Dedifferentiated amniotic fluid mesenchymal stem cell (primary cell): ENCODE measurements around the gene GPR35.
"Not testable (repeated sequence)": the region's sequence is repeated elsewhere in the genome, so short reads cannot be mapped to it uniquely, and the experiment has no call there.

ENCODE experiments used
- DNase-seq: peaks from one replicate; pipeline ENCODE4 v3.0.0-alpha.2; 2016; ENCODE audit errors: extremely low spot score

The GPR35 gene

GRCh38 chr2:240655931-240656886, 30.9 kb downstream of the GPR35 start:
- DNase-seq: no peak

- not testable (repeated sequence) for DNase-seq
Observed at GRCh38 chr2:240659883-240660282, 34.6 kb downstream of the GPR35 start.

GRCh38 chr2:240662681-240663080, 37.4 kb downstream of the GPR35 start:
- DNase-seq: no peak

DNA sequence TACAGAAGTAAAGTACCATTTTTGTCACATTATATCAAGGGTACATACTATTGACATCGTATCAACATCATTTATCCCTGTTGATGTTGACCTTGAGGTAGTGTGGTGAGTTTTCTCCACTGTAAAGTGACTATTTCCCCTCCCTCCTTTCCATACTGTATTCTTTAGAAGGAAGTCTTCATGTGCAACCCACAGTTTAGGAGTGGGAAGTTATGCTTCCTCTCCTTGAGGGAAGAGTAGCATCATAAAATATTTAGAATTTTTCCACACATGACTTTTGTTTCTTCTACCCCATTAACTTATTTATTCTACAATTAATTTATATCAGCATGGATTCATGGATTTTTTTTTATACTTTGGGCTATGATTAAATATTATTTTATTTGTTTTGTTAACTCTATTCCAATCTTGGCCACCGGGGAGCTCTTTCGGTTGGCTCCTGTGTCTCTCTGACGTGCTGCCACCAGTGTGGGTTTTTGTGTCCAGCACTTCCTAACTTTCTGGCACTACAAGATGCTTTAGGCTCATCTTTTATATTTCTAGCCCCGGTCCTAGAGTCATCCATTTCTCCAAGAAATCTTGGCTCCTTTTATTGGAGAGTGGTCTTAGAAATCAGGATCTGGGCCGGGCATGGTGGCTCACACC, 38.4 kb downstream of the GPR35 start:
- DNase-seq: no peak

DNA sequence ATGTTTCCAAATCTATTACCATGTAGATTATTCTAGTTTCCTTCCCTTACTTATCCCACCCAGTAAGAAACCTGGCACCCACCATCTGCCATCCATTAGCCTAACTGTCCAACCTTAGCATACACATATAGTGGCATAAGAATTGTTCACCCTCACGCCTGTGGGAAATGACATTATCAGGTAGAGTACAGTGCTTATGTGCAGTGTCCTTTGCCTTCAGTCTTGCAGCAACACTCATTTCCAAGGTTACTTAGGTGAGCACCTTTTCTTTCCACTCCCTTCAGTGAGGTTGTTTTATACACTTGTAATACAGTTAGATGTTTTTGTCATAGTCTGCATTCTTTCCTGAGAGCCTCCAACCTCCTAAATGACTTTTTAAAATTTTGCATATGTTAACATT, 39.3 kb downstream of the GPR35 start:
- no peak for DNase-seq

DNA sequence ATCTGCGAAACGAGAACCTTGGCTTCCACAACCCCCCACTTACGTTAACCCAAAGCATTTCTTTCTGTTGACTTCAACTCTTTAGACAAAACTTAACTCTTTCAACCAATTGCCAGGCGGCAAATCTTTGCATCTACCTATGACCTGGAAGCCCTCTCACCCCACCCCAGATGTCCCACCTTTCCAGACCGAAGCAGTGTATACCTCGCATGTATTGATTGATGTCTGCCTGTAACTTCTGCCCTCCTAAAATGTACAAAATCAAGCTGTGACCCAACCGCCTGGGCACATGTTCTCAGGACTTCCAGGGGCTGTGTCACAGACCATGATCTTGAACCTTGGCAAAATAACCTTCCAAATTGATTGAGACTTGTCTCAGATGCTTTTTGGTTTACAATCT, 45.1 kb downstream of the GPR35 start:
- no peak for DNase-seq

DNA sequence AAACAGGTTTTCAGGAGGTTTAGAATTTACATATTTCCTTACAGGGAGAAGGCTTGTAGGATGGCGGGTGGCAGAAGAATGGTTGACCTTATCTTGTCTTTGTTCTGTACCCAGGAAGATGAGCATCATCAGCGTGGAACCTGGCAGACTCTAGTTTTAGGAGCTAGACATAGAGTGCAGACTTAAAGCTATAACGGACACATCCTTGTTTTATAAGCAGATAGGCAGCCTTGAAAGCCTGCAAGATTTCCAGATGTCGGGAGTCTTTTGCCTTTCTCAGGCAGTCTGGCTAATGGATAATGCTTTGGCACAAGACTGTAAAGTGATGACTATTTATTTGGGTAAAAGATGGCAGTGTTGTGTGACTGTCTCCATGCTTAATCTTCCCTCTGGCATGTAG, 45.7 kb downstream of the GPR35 start:
- DNase-seq: no peak

DNA sequence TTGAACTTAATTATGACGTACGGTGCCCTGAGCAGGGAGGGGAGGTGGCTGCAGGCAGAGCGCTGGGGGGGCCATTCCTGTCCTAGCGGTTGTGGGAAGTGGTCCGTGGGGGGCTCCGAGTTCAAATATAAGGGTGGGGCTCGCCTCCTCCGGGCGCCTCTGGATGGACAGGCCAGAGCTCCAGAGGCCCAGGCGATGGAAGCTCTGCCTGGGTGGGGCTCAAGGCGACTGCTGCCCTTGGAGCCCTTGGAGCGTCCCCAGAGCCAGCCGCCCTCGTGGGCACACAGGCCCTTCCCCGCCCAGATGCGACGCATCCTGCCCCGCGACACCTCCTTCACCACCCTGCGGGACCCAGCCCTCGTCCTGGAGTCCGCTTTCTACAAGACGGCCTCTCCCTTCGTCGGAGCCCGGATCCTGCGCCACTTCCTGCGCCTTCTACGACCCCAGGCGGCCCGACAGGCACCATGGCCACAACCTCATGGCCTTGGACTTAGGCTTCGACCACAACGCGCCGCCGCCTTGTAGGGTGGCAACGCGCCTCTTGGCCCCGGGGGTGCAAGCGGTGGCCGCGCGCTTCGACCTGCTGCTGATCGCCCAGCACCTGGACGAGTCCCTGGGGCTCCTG, 46.9 kb downstream of the GPR35 start:
- DNase-seq: no peak

GRCh38 chr2:240672701-240673190, 47.5 kb downstream of the GPR35 start:
- DNase-seq: no peak

- not testable (repeated sequence) for DNase-seq
Observed at GRCh38 chr2:240674461-240675184, 49.3 kb downstream of the GPR35 start.

GRCh38 chr2:240675345-240675744, 50.1 kb downstream of the GPR35 start:
- DNase-seq: not testable (repeated sequence)

- DNase-seq: not testable (repeated sequence)
Observed at GRCh38 chr2:240678043-240678442, 52.8 kb downstream of the GPR35 start.

DNA sequence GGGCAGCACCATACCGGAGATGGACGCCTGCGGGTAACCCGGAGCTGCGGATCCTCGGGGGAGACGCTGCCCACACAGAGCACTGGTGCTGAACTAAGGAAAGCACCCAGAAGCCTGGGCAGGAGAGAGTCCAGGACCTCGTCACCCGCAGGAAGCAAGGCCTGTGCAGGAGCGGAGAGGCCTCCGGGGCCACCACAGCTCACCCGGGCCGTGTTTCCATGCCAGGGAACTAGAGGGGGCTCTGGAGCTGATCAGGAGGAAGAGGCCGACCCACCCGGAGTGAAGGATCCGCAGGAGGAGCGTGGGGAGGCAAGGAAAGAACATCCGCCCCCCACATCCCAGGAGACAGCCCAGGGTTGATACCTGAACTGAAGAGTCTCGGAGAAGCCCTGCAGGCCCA, 53.6 kb downstream of the GPR35 start:
- not testable (repeated sequence) for DNase-seq

- DNase-seq: not testable (repeated sequence)
Observed at GRCh38 chr2:240680185-240680584, 54.9 kb downstream of the GPR35 start.
